Neural cell (in vitro differentiated cells): ENCODE measurements around the gene PATL1. TPM values are rescaled to one million over a fixed set of nuclear protein-coding genes. Genes with fewer than 3 reads are reported as not detected.
"Not testable (repeated sequence)": the region's sequence is repeated elsewhere in the genome, so short reads cannot be mapped to it uniquely, and the experiment has no call there.

Experiments
- H2AFZ ChIP-seq: fragments of 200-600, 300-800 bp; sonication (generic), shearing (Covaris generic); 2 replicates; pipeline ENCODE4 v1.6.0; 2014; ENCODE audit warnings: low read depth, mild to moderate bottlenecking, antibody characterized with exemption, low read length, moderate library complexity
- H3F3A ChIP-seq: fragments of 200-600 bp; shearing (Covaris generic); 2 replicates; pipeline ENCODE4 v1.6.1; 2016; ENCODE audit warnings: mild to moderate bottlenecking, moderate library complexity, mixed read lengths, antibody characterized with exemption, low read length; ENCODE audit not compliant: insufficient read depth, poor library complexity, severe bottlenecking
- H3K27ac ChIP-seq: fragments of 200-600, 300-800 bp; sonication (generic), shearing (Covaris generic); 2 replicates; pipeline ENCODE4 v1.5.1; 2014; ENCODE audit warnings: mild to moderate bottlenecking, low read length, moderate library complexity
- H3K27me3 ChIP-seq: fragments of 300-800, 200-600 bp; sonication (generic), shearing (Covaris generic); 2 replicates; pipeline ENCODE4 v1.6.0; 2014; ENCODE audit warnings: mild to moderate bottlenecking, low read depth, low read length, moderate library complexity; ENCODE audit not compliant: insufficient read depth
- H3K36me3 ChIP-seq: fragments of 300-800, 200-600 bp; sonication (generic), shearing (Covaris generic); 2 replicates; pipeline ENCODE4 v1.5.1; 2014; ENCODE audit warnings: mild to moderate bottlenecking, antibody characterized with exemption, low read length, moderate library complexity; ENCODE audit not compliant: insufficient read depth
- H3K4me2 ChIP-seq: fragments of 300-800, 200-600 bp; sonication (generic), shearing (Covaris generic); 2 replicates; pipeline ENCODE4 v1.6.0; 2014; ENCODE audit warnings: mild to moderate bottlenecking, low read length
- H3K4me3 ChIP-seq: fragments of 300-800, 200-600 bp; sonication (generic), shearing (Covaris generic); 2 replicates; pipeline ENCODE4 v1.5.1; 2014; ENCODE audit warnings: mild to moderate bottlenecking, low read length, moderate library complexity
- H3K79me2 ChIP-seq: fragments of 200-600 bp; shearing (Covaris generic); replicated peaks from 2 replicates; pipeline ENCODE4 v1.6.0; 2014; ENCODE audit warnings: mild to moderate bottlenecking, low read length, moderate library complexity; ENCODE audit not compliant: insufficient read depth
- H3K9ac ChIP-seq: fragments of 300-800, 200-600 bp; sonication (generic), shearing (Covaris generic); 2 replicates; pipeline ENCODE4 v1.6.1; 2016; ENCODE audit warnings: mild to moderate bottlenecking, low read length, mixed read lengths
- H3K9me2 ChIP-seq: fragments of 200-600 bp; shearing (Covaris generic); 2 replicates; pipeline ENCODE4 v1.6.1; 2016; ENCODE audit warnings: mild to moderate bottlenecking, low read length, mixed read lengths; ENCODE audit not compliant: insufficient read depth
- H3K9me3 ChIP-seq: fragments of 200-600, 300-800 bp; sonication (generic), shearing (Covaris generic); 2 replicates; pipeline ENCODE4 v1.6.1; 2016; ENCODE audit warnings: mild to moderate bottlenecking, mixed run types, low read length, moderate library complexity, mixed read lengths
- H4K20me1 ChIP-seq: fragments of 200-600 bp; shearing (Covaris generic); 2 replicates; pipeline ENCODE4 v1.6.1; 2016; ENCODE audit warnings: mild to moderate bottlenecking, mixed run types; ENCODE audit not compliant: insufficient read depth
- CTCF ChIP-seq: fragments of 450-650 bp; IDR thresholded peaks from 2 replicates; pipeline ENCODE4 v1.5.1; 2014; ENCODE audit warnings: antibody characterized with exemption, mild to moderate bottlenecking, moderate library complexity; ENCODE audit not compliant: poor library complexity, severe bottlenecking
- EP300 ChIP-seq: fragments of 450-650 bp; conservative IDR thresholded peaks from 2 replicates; pipeline ENCODE4 v1.6.1; 2014; ENCODE audit warnings: antibody characterized with exemption, mild to moderate bottlenecking, moderate library complexity; ENCODE audit not compliant: poor library complexity, severe bottlenecking
- EZH2 ChIP-seq: fragments of 200-600, 300-800 bp; shearing (Covaris generic), sonication (generic); IDR thresholded peaks from 2 replicates; pipeline ENCODE4 v1.6.1; 2014; ENCODE audit warnings: antibody characterized with exemption, low read length, borderline replicate concordance, mild to moderate bottlenecking; ENCODE audit not compliant: insufficient read depth, poor library complexity, severe bottlenecking
- POLR2AphosphoS5 ChIP-seq: IDR thresholded peaks from 2 replicates; pipeline ENCODE4 v1.6.1; 2012
- RAD21 ChIP-seq: fragments of 450-650 bp; conservative IDR thresholded peaks from 2 replicates; pipeline ENCODE4 v1.6.1; 2014; ENCODE audit warnings: antibody characterized with exemption, mild to moderate bottlenecking, moderate library complexity
- REST ChIP-seq: IDR thresholded peaks from 2 replicates; pipeline ENCODE4 v1.6.1; 2012; ENCODE audit warnings: borderline replicate concordance
- SMC3 ChIP-seq: fragments of 450-650 bp; conservative IDR thresholded peaks from 2 replicates; pipeline ENCODE4 v1.6.1; 2014; ENCODE audit warnings: antibody characterized with exemption, mild to moderate bottlenecking, moderate library complexity; ENCODE audit not compliant: poor library complexity
- TAF1 ChIP-seq: IDR thresholded peaks from 2 replicates; pipeline ENCODE4 v1.6.1; 2012; ENCODE audit warnings: low read depth
- polyA plus RNA-seq: library from polyadenylated mRNA; depleted of rRNA; stranded (reverse); fragments of >200 nt; gene quantifications from 2 replicates; pipeline ENCODE4 v1.2.3, GENCODE V29; 2014

The PATL1 gene
- polyA plus RNA-seq, 1 donor from 2014 or later: 3.2 TPM

- no peaks in the 10 kb centered on the region for H4K20me1 ChIP-seq
- no peaks in the 10 kb centered on the region for H3F3A ChIP-seq
- no peaks in the 10 kb centered on the region for H3K79me2 ChIP-seq
- H3K9me2 ChIP-seq: no peaks in the 10 kb centered on the region
- no peak overlapping the region for H3K9ac ChIP-seq
- no peak overlapping the region for H3K4me3 ChIP-seq
- no peak for TF ChIP-seq EP300
- TF ChIP-seq RAD21: no peak
- no peak for TF ChIP-seq TAF1
- TF ChIP-seq CTCF: no peak
- TF ChIP-seq SMC3: no peak
- H3K9me3 ChIP-seq: no peaks in the 10 kb centered on the region
- no peak overlapping the region for H2AFZ ChIP-seq
- no peaks in the 10 kb centered on the region for H3K36me3 ChIP-seq
- H3K27ac ChIP-seq: no peak overlapping the region
- H3K27me3 ChIP-seq: no peaks in the 10 kb centered on the region
- H3K4me2 ChIP-seq: no peak overlapping the region
Observed at GRCh38 chr11:59706518-59707285, 37.9 kb upstream of the PATL1 start.

GRCh38 chr11:59705294-59705693 is 36.5 kb upstream of the PATL1 start:
- Histone ChIP-seq H3K4me3 (no peak overlapping the region), H3K27ac (no peak overlapping the region), H3K9me3 (no peaks in the 10 kb centered on the region), H3K79me2 (no peaks in the 10 kb centered on the region), H3K9ac (no peak overlapping the region), H3K4me2 (no peak overlapping the region), H3F3A (no peaks in the 10 kb centered on the region), H3K9me2 (no peaks in the 10 kb centered on the region), H2AFZ (no peak overlapping the region), H4K20me1 (no peaks in the 10 kb centered on the region), H3K36me3 (no peaks in the 10 kb centered on the region), H3K27me3 (no peaks in the 10 kb centered on the region)
- TF ChIP-seq SMC3 (no peak), EZH2 (no peak), REST (no peak), TAF1 (no peak), EP300 (no peak), POLR2AphosphoS5 (no peak), RAD21 (no peak)

GRCh38 chr11:59703515-59703914 is 34.7 kb upstream of the PATL1 start:
- not testable (repeated sequence) for H3K27me3 ChIP-seq, H3K4me2 ChIP-seq, H4K20me1 ChIP-seq, H3K27ac ChIP-seq, H3K9me2 ChIP-seq, H3K79me2 ChIP-seq, H2AFZ ChIP-seq, H3F3A ChIP-seq, H3K4me3 ChIP-seq, H3K9me3 ChIP-seq, H3K36me3 ChIP-seq, H3K9ac ChIP-seq

GRCh38 chr11:59700157-59700556 is 31.3 kb upstream of the PATL1 start:
- H3K9me2 ChIP-seq, H3K9me3 ChIP-seq, H3F3A ChIP-seq, H3K4me2 ChIP-seq, H3K4me3 ChIP-seq, H3K79me2 ChIP-seq, H2AFZ ChIP-seq, H3K27ac ChIP-seq, H4K20me1 ChIP-seq, H3K27me3 ChIP-seq, H3K36me3 ChIP-seq, H3K9ac ChIP-seq: not testable (repeated sequence)
